GM23338 (cell line): ENCODE data around the gene SHC4. TPM values are rescaled to one million over a fixed set of nuclear protein-coding genes. Genes with fewer than 3 reads are reported as not detected.
A peak's percentile ranks its signal among the peaks of the same experiment; 100 is the strongest.

Experiments used
- ATAC-seq: fragments of 200-7000 bp; cut with Tn5 transposase; 3 replicates; pipeline ENCODE4 v1.9.1; 2020
- DNase-seq: peaks from one replicate; pipeline ENCODE4 v3.0.0-alpha.2; 2015; ENCODE audit warnings: low spot score
- H2AFZ ChIP-seq: fragments of 200-600 bp; sonication (generic); 2 replicates; pipeline ENCODE4 v1.8.0; 2016; ENCODE audit warnings: antibody characterized with exemption, mild to moderate bottlenecking, moderate library complexity
- H3F3A ChIP-seq: fragments of 200-600 bp; sonication (generic); replicated peaks from 2 replicates; pipeline ENCODE4 v1.8.0; 2017; ENCODE audit warnings: antibody characterized with exemption, mixed run types, low read depth
- H3K27ac ChIP-seq: fragments of 200-600 bp; sonication (generic); 2 replicates; pipeline ENCODE4 v1.6.1; 2016; ENCODE audit warnings: low read depth
- H3K27me3 ChIP-seq: fragments of 200-600 bp; sonication (generic); 2 replicates; pipeline ENCODE4 v1.8.0; 2016; ENCODE audit warnings: mild to moderate bottlenecking, mixed run types, moderate library complexity; ENCODE audit not compliant: insufficient read depth
- H3K36me3 ChIP-seq: fragments of 200-600 bp; sonication (generic); 2 replicates; pipeline ENCODE4 v1.8.0; 2016; ENCODE audit warnings: mild to moderate bottlenecking; ENCODE audit not compliant: insufficient read depth
- H3K4me1 ChIP-seq: fragments of 200-600 bp; sonication (generic); 2 replicates; pipeline ENCODE4 v1.8.0; 2016; ENCODE audit warnings: mild to moderate bottlenecking, moderate library complexity; ENCODE audit not compliant: insufficient read depth
- H3K4me2 ChIP-seq: fragments of 200-600 bp; sonication (generic); 2 replicates; pipeline ENCODE4 v1.7.1; 2017; ENCODE audit warnings: mixed run types
- H3K4me3 ChIP-seq: fragments of 200-600 bp; sonication (generic); 2 replicates; pipeline ENCODE4 v1.6.1; 2016; ENCODE audit warnings: mixed run types
- H3K79me2 ChIP-seq: fragments of 200-600 bp; sonication (generic); replicated peaks from 2 replicates; pipeline ENCODE4 v1.8.0; 2017; ENCODE audit warnings: mild to moderate bottlenecking; ENCODE audit not compliant: insufficient read depth
- H3K9me2 ChIP-seq: fragments of 200-600 bp; sonication (generic); 2 replicates; pipeline ENCODE4 v1.8.0; 2017; ENCODE audit not compliant: insufficient read depth
- H4K20me1 ChIP-seq: fragments of 200-600 bp; sonication (generic); replicated peaks from 2 replicates; pipeline ENCODE4 v1.8.0; 2017; ENCODE audit warnings: mild to moderate bottlenecking; ENCODE audit not compliant: insufficient read depth
- H3K27ac Mint-ChIP-seq: 2 replicates; pipeline ENCODE4 v1.8.0; 2020; ENCODE audit warnings: inconsistent platforms, mild to moderate bottlenecking, moderate library complexity, mixed read lengths
- H3K27me3 Mint-ChIP-seq: 3 replicates; pipeline ENCODE4 v1.8.0; 2022; ENCODE audit warnings: low read depth, mild to moderate bottlenecking, moderate library complexity, mixed read lengths, inconsistent platforms; ENCODE audit not compliant: insufficient read depth, poor library complexity
- H3K36me3 Mint-ChIP-seq: 3 replicates; pipeline ENCODE4 v1.8.0; 2021; ENCODE audit warnings: low read depth, mild to moderate bottlenecking, inconsistent platforms, moderate library complexity, mixed read lengths
- H3K4me1 Mint-ChIP-seq: 3 replicates; pipeline ENCODE4 v1.8.0; 2020; ENCODE audit warnings: mild to moderate bottlenecking, inconsistent platforms, mixed read lengths
- H3K4me3 Mint-ChIP-seq: 3 replicates; pipeline ENCODE4 v1.8.0; 2021; ENCODE audit warnings: moderate library complexity, mild to moderate bottlenecking, inconsistent platforms, mixed read lengths
- H3K9me3 Mint-ChIP-seq: 3 replicates; pipeline ENCODE4 v1.8.0; 2020; ENCODE audit warnings: moderate library complexity, mild to moderate bottlenecking, inconsistent platforms, mixed read lengths
- EZH2 ChIP-seq: fragments of 200-600 bp; sonication (generic); IDR thresholded peaks from one replicate; pipeline ENCODE4 v1.8.0; 2017; ENCODE audit warnings: antibody characterized with exemption, mild to moderate bottlenecking, low read depth; ENCODE audit not compliant: unreplicated experiment
- EZH2phosphoT487 ChIP-seq: fragments of 200-600 bp; sonication (generic); IDR thresholded peaks from one replicate; pipeline ENCODE4 v1.8.1; 2018; ENCODE audit warnings: antibody characterized with exemption; ENCODE audit not compliant: unreplicated experiment
- JUNB ChIP-seq: IDR thresholded peaks from one replicate; pipeline ENCODE4 v1.6.1; 2016; ENCODE audit warnings: antibody characterized with exemption; ENCODE audit not compliant: unreplicated experiment
- ZNF114 ChIP-seq: fragments of 250-450 bp; sonication (Bioruptor Pico); IDR thresholded peaks from 2 replicates; pipeline ENCODE4 v1.5.0; 2020; ENCODE audit warnings: mild to moderate bottlenecking, moderate library complexity
- ZNF331 ChIP-seq: fragments of 250-450 bp; sonication (Bioruptor Pico); IDR thresholded peaks from 2 replicates; pipeline ENCODE4 v1.5.0; 2020; ENCODE audit warnings: low read depth, mild to moderate bottlenecking, moderate library complexity
- polyA plus RNA-seq: library from polyadenylated mRNA; unstranded; fragments of >200 nt; fragmentation: Nextera tagmentation; extraction: Ambion mirVana; gene quantifications from 2 replicates; pipeline ENCODE4 v1.2.1, GENCODE V29; 2016
- total RNA-seq: library from RNA; depleted of rRNA; stranded (reverse); fragments of >200 nt; shearing (Covaris generic); gene quantifications from 2 replicates; pipeline ENCODE4 v1.2.3, GENCODE V29; 2014
- TF ChIP-seq, protein P1 (sequence below): fragments of 250-450 bp; sonication (Bioruptor Pico); IDR thresholded peaks from 2 replicates; pipeline ENCODE4 v1.5.0; 2020; ENCODE audit warnings: mild to moderate bottlenecking, moderate library complexity
- TF ChIP-seq, protein P2 (sequence below), 2 experiments: fragments of 200-600 bp in 1 of 2; sonication (generic) in 1 of 2; conservative IDR thresholded peaks; 2 replicates each; pipeline versions ENCODE4 v1.5.1 to v1.6.1; 2016 to 2017; ENCODE audit warnings: antibody characterized with exemption in 2 of 2, low read depth in 2 of 2, mild to moderate bottlenecking in 2 of 2, moderate library complexity in 1 of 2

SHC4 gene
- total and polyA plus RNA-seq, 2 experiments from 2014 or later: 0.21 to 0.32 TPM

DNA sequence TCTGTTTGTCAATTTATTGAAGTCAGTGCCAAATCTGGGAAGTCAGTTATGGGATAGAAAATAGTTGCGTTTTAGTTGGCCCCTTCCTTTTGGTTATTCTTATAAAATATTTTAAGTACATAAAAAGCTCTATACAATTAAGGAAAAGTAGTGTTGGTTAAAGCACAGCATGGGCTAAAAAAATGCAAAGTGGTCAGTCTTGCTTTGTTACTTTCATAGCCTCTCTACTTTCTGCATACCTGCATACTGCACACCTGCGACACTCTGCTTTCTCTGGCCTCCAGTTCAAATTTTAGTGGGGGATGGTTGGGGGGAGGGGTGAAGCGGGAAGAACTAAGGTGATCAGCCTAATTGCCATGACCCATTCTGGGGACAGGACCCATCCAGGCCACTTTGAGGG, 21.8 kb upstream of the SHC4 start (continued):
- TF ChIP-seq, protein P1, sequence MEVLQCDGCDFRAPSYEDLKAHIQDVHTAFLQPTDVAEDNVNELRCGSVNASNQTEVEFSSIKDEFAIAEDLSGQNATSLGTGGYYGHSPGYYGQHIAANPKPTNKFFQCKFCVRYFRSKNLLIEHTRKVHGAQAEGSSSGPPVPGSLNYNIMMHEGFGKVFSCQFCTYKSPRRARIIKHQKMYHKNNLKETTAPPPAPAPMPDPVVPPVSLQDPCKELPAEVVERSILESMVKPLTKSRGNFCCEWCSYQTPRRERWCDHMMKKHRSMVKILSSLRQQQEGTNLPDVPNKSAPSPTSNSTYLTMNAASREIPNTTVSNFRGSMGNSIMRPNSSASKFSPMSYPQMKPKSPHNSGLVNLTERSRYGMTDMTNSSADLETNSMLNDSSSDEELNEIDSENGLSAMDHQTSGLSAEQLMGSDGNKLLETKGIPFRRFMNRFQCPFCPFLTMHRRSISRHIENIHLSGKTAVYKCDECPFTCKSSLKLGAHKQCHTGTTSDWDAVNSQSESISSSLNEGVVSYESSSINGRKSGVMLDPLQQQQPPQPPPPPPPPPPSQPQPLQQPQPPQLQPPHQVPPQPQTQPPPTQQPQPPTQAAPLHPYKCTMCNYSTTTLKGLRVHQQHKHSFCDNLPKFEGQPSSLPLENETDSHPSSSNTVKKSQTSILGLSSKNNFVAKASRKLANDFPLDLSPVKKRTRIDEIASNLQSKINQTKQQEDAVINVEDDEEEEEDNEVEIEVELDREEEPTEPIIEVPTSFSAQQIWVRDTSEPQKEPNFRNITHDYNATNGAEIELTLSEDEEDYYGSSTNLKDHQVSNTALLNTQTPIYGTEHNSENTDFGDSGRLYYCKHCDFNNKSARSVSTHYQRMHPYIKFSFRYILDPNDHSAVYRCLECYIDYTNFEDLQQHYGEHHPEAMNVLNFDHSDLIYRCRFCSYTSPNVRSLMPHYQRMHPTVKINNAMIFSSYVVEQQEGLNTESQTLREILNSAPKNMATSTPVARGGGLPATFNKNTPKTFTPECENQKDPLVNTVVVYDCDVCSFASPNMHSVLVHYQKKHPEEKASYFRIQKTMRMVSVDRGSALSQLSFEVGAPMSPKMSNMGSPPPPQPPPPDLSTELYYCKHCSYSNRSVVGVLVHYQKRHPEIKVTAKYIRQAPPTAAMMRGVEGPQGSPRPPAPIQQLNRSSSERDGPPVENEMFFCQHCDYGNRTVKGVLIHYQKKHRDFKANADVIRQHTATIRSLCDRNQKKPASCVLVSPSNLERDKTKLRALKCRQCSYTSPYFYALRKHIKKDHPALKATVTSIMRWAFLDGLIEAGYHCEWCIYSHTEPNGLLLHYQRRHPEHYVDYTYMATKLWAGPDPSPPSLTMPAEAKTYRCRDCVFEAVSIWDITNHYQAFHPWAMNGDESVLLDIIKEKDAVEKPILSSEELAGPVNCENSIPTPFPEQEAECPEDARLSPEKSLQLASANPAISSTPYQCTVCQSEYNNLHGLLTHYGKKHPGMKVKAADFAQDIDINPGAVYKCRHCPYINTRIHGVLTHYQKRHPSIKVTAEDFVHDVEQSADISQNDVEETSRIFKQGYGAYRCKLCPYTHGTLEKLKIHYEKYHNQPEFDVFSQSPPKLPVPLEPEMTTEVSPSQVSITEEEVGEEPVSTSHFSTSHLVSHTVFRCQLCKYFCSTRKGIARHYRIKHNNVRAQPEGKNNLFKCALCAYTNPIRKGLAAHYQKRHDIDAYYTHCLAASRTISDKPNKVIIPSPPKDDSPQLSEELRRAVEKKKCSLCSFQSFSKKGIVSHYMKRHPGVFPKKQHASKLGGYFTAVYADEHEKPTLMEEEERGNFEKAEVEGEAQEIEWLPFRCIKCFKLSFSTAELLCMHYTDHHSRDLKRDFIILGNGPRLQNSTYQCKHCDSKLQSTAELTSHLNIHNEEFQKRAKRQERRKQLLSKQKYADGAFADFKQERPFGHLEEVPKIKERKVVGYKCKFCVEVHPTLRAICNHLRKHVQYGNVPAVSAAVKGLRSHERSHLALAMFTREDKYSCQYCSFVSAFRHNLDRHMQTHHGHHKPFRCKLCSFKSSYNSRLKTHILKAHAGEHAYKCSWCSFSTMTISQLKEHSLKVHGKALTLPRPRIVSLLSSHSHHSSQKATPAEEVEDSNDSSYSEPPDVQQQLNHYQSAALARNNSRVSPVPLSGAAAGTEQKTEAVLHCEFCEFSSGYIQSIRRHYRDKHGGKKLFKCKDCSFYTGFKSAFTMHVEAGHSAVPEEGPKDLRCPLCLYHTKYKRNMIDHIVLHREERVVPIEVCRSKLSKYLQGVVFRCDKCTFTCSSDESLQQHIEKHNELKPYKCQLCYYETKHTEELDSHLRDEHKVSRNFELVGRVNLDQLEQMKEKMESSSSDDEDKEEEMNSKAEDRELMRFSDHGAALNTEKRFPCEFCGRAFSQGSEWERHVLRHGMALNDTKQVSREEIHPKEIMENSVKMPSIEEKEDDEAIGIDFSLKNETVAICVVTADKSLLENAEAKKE (CRISPR knock-in tag): no peak
- TF ChIP-seq, protein P2, sequence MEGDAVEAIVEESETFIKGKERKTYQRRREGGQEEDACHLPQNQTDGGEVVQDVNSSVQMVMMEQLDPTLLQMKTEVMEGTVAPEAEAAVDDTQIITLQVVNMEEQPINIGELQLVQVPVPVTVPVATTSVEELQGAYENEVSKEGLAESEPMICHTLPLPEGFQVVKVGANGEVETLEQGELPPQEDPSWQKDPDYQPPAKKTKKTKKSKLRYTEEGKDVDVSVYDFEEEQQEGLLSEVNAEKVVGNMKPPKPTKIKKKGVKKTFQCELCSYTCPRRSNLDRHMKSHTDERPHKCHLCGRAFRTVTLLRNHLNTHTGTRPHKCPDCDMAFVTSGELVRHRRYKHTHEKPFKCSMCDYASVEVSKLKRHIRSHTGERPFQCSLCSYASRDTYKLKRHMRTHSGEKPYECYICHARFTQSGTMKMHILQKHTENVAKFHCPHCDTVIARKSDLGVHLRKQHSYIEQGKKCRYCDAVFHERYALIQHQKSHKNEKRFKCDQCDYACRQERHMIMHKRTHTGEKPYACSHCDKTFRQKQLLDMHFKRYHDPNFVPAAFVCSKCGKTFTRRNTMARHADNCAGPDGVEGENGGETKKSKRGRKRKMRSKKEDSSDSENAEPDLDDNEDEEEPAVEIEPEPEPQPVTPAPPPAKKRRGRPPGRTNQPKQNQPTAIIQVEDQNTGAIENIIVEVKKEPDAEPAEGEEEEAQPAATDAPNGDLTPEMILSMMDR (conservative IDR thresholded peaks at IDR 0.05; ENCODE audit: low read depth in 2 of 2): no peak
- no peak for TF ChIP-seq EZH2phosphoT487
- no peak for TF ChIP-seq JUNB

GRCh38 chr15:48984811-48985352, 21.2 kb upstream of the SHC4 start:
- H3K27ac Mint-ChIP-seq: no peak overlapping the region
- TF ChIP-seq JUNB (no peak), ZNF331 (no peak), ZNF114 (CRISPR knock-in tag) (no peak), EZH2 (no peak)
- TF ChIP-seq, protein P1 (CRISPR knock-in tag): no peak

More at GRCh38 chr15:48984811-48985352, 21.2 kb upstream of the SHC4 start:
- Mint-ChIP-seq H3K36me3 (no peaks in the 10 kb centered on the region), H3K4me3 (no peak overlapping the region), H3K27me3 (no peaks in the 10 kb centered on the region), H3K4me1 (peaks cover 15% of the 10 kb centered on the region), H3K9me3 (no peaks in the 10 kb centered on the region)
- Histone ChIP-seq H3K4me3 (no peak overlapping the region), H3K9me2 (no peaks in the 10 kb centered on the region), H3K79me2 (no peaks in the 10 kb centered on the region), H4K20me1 (no peaks in the 10 kb centered on the region), H3K36me3 (no peaks in the 10 kb centered on the region), H2AFZ (no peak overlapping the region), H3K4me1 (peaks cover 14% of the 10 kb centered on the region), H3F3A (no peaks in the 10 kb centered on the region), H3K27ac (no peak overlapping the region), H3K4me2 (no peak overlapping the region), H3K27me3 (no peaks in the 10 kb centered on the region)
- DNase-seq (peak; percentile 44), ATAC-seq (no peak)
